B cell (primary cell): Measurements from ENCODE around the gene SIRT7.

Experiments used
- CTCF ChIP-seq: fragments of 200-600 bp; IDR thresholded peaks from one replicate; pipeline ENCODE4 v1.8.0; 2022; ENCODE audit warnings: antibody characterized with exemption, mild to moderate bottlenecking
- EZH2 ChIP-seq: IDR thresholded peaks from 2 replicates; pipeline ENCODE4 v1.6.1; 2012; ENCODE audit warnings: borderline replicate concordance, low read depth, mild to moderate bottlenecking, moderate library complexity, low read length; ENCODE audit not compliant: insufficient read depth, poor library complexity, severe bottlenecking

GRCh38 chr17:81915331-81915730 is 2.6 kb downstream of the SIRT7 start:
- TF ChIP-seq CTCF (no peak), EZH2 (no peak)
